Thyroid gland (tissue), 4 donors: Measurements from ENCODE around the gene ANGPTL5. TPM values are rescaled to one million over a fixed set of nuclear protein-coding genes. Genes with fewer than 3 reads are reported as not detected.
A peak's percentile ranks its signal among the peaks of the same experiment; 100 is the strongest.
"Not testable (repeated sequence)": the region's sequence is repeated elsewhere in the genome, so short reads cannot be mapped to it uniquely, and the experiment has no call there.

Experiments
- DNase-seq, 2 donors: peaks; one replicate each; pipeline ENCODE4 v3.0.0-alpha.2; 2019
- H3K27ac ChIP-seq, 3 donors: fragments of 200-600 bp; sonication (generic); 1 replicate in 2 of 3; 2 replicates in 1 of 3; pipeline ENCODE4 v1.5.1; 2016 to 2019; ENCODE audit warnings: mild to moderate bottlenecking in 1 of 3, moderate library complexity in 1 of 3
- H3K27me3 ChIP-seq: fragments of 200-600 bp; sonication (generic); one replicate; pipeline ENCODE4 v1.5.1; 2019
- H3K36me3 ChIP-seq, 2 donors: fragments of 200-600 bp; sonication (generic); one replicate each; pipeline ENCODE4 v1.5.1; 2016 to 2019
- H3K4me1 ChIP-seq, 2 donors: fragments of 200-600 bp; sonication (generic); one replicate each; pipeline ENCODE4 v1.5.1; 2017 to 2019
- H3K4me3 ChIP-seq, 3 donors: fragments of 200-600 bp; sonication (generic); replicated peaks in 1 of 3; 1 replicate in 2 of 3; 2 replicates in 1 of 3; pipeline ENCODE4 v1.5.1; 2016; ENCODE audit warnings: mild to moderate bottlenecking in 1 of 3
- H3K9me3 ChIP-seq: fragments of 200-600 bp; sonication (generic); one replicate; pipeline ENCODE4 v1.5.1; 2017
- CTCF ChIP-seq, 6 experiments: fragments of 200-600 bp in 3 of 6; fragments of 450-650 bp in 3 of 6; sonication (generic) in 3 of 6; IDR thresholded peaks; one replicate each; pipeline ENCODE4 v1.5.1; 2016 to 2019; ENCODE audit warnings: antibody characterized with exemption in 6 of 6, mild to moderate bottlenecking in 2 of 6, inconsistent platforms in 1 of 6, moderate library complexity in 1 of 6
- POLR2A ChIP-seq, 2 donors: fragments of 450-650 bp; IDR thresholded peaks; one replicate each; pipeline ENCODE4 v1.6.1; 2017; ENCODE audit warnings: antibody characterized with exemption in 2 of 2, mild to moderate bottlenecking in 2 of 2, moderate library complexity in 1 of 2
- WGBS, 2 donors: methylation state at CpG; one replicate each; pipeline ENCODE4 v1.1.5; 2017; 5-methylcytosine and 5-hydroxymethylcytosine counted together
- intact Hi-C: fragments of 100-400 bp; cut with DNase I; formaldehyde crosslinking; loops from one replicate; pipeline ENCODE4 v1.15.1; 2023
- total RNA-seq, 4 donors: library from RNA; depleted of rRNA; stranded (reverse); fragments of >200 nt; gene quantifications; one replicate each; pipeline ENCODE4 v1.2.3, GENCODE V29; 2016

The ANGPTL5 gene
- 1 to 10 TPM in 2 of 4 donors, under 1 TPM in 1, not detected in 1; 0.63 to 2.3 (median 1.2) TPM for total RNA-seq

- H3K9me3 ChIP-seq = no peaks in the 10 kb centered on the region
- no peak for DNase-seq
- TF ChIP-seq CTCF (IDR thresholded peaks at IDR 0.05) (no peak), POLR2A (IDR thresholded peaks at IDR 0.05) (no peak)
- no peaks in the 10 kb centered on the region for H3K27me3 ChIP-seq
- peaks cover 6 to 7% of the 10 kb centered on the region in 2 donors for H3K4me1 ChIP-seq
- H3K4me3 ChIP-seq = peak within 1 kb of the TSS; percentile 56 to 86 (median 58)
- intact Hi-C loops = no loop called here
- H3K36me3 ChIP-seq = no peaks in the 10 kb centered on the region
- WGBS, 2 donors = 76 to 81% methylated on average over 2 of the region's 2 CpGs
- peak within 1 kb of the TSS; percentile 64 to 82 (median 77) for H3K27ac ChIP-seq
Observed at GRCh38 chr11:101916422-101916821, at the start of gene ANGPTL5. Gene ANGPTL5, minus strand, starts transcription at chr11:101916522. Its CDS starts 8,613 bp downstream, at chr11:101907909.

- intact Hi-C loops, H3K4me3 ChIP-seq, H3K36me3 ChIP-seq, DNase-seq, H3K4me1 ChIP-seq, H3K9me3 ChIP-seq, H3K27me3 ChIP-seq, H3K27ac ChIP-seq: not testable (repeated sequence)
- WGBS, 2 donors = 93 to 98% methylated on average over 10 of the region's 10 CpGs
Observed at GRCh38 chr11:101964200-101964599, 47.9 kb upstream of the ANGPTL5 start.

- peaks cover 0 to 2% of the 10 kb centered on the region in 2 donors for H3K36me3 ChIP-seq
- DNase-seq = no peak
Observed at GRCh38 chr11:101960231-101960630, 43.9 kb upstream of the ANGPTL5 start.

GRCh38 chr11:101955701-101956100 lies 39.4 kb upstream of the ANGPTL5 start:
- TF ChIP-seq CTCF (IDR thresholded peaks at IDR 0.05) = no peak
- TF ChIP-seq POLR2A (IDR thresholded peaks at IDR 0.05) = no peak
- Histone ChIP-seq H3K4me1 (no peaks in the 10 kb centered on the region), H3K27me3 (no peaks in the 10 kb centered on the region), H3K9me3 (no peaks in the 10 kb centered on the region), H3K36me3 (no peaks in the 10 kb centered on the region), H3K27ac (no peak overlapping the region), H3K4me3 (no peak overlapping the region)
- 92 to 94% methylated on average over 5 of the region's 5 CpGs for WGBS, 2 donors
- intact Hi-C loops = no loop called here
- DNase-seq = no peak

More at GRCh38 chr11:101960231-101960630, 43.9 kb upstream of the ANGPTL5 start:
- intact Hi-C loops = no loop called here
- 93 to 96% methylated on average over 1 of the region's 1 CpG for WGBS, 2 donors
- Histone ChIP-seq H3K27me3 (no peaks in the 10 kb centered on the region), H3K9me3 (no peaks in the 10 kb centered on the region), H3K4me1 (no peaks in the 10 kb centered on the region), H3K4me3 (no peak overlapping the region), H3K27ac (no peak overlapping the region)
- no peak for TF ChIP-seq POLR2A (IDR thresholded peaks at IDR 0.05)
- no peak for TF ChIP-seq CTCF (IDR thresholded peaks at IDR 0.05)

- no peak for TF ChIP-seq POLR2A (IDR thresholded peaks at IDR 0.05)
- no peak for TF ChIP-seq CTCF (IDR thresholded peaks at IDR 0.05)
- intact Hi-C loops = no loop called here
- DNase-seq = no peak
- Histone ChIP-seq H3K4me1 (no peaks in the 10 kb centered on the region), H3K27me3 (no peaks in the 10 kb centered on the region), H3K27ac (no peak overlapping the region), H3K4me3 (no peak overlapping the region), H3K9me3 (no peaks in the 10 kb centered on the region), H3K36me3 (no peaks in the 10 kb centered on the region)
- WGBS, 2 donors = 95% methylated on average over 3 of the region's 3 CpGs
Observed at GRCh38 chr11:101955278-101955677, 39.0 kb upstream of the ANGPTL5 start.
